ENCODE data around the gene DLGAP1.

DLGAP1 gene

DNA sequence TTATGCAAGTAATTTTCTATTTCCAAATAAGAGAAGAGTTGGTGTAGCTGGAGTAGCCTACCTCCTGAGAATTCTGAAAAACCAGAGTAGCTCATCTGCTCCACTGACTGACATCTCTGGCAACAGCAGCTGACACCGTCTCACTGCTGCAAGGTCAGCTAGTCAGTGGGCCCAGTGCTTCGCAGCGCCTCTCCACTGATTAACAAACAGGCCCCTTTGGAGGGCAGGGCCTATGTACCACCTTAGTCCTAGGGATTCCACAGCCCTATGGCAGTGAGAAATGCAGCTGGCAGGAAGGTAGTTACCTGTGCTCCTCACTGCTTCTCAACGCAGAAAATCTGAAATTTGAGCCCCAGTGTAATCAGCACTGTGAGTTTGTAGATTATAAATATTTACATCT lies 97.5 kb downstream of the DLGAP1 start:
- TF ChIP-seq MAX (IDR thresholded peaks at IDR 0.05; ENCODE audit: low read depth, low read length): no peak
- TF ChIP-seq MYC (IDR thresholded peaks at IDR 0.05; ENCODE audit: low read depth, low read length): no peak
- no peak for TF ChIP-seq POLR2A (IDR thresholded peaks at IDR 0.05; ENCODE audit: extremely low read depth, insufficient read length)
- TF ChIP-seq, protein P1, sequence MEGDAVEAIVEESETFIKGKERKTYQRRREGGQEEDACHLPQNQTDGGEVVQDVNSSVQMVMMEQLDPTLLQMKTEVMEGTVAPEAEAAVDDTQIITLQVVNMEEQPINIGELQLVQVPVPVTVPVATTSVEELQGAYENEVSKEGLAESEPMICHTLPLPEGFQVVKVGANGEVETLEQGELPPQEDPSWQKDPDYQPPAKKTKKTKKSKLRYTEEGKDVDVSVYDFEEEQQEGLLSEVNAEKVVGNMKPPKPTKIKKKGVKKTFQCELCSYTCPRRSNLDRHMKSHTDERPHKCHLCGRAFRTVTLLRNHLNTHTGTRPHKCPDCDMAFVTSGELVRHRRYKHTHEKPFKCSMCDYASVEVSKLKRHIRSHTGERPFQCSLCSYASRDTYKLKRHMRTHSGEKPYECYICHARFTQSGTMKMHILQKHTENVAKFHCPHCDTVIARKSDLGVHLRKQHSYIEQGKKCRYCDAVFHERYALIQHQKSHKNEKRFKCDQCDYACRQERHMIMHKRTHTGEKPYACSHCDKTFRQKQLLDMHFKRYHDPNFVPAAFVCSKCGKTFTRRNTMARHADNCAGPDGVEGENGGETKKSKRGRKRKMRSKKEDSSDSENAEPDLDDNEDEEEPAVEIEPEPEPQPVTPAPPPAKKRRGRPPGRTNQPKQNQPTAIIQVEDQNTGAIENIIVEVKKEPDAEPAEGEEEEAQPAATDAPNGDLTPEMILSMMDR (IDR thresholded peaks at IDR 0.05; ENCODE audit: low read depth, low read length): no peak
- no peak overlapping the region for H3K4me3 ChIP-seq (ENCODE audit: low read depth, low read length)
- no peak for DNase-seq (ENCODE audit: low read depth)

GRCh38 chr18:4356929-4357328 lies 98.2 kb downstream of the DLGAP1 start:
- no peak for DNase-seq (ENCODE audit: low read depth)
- no peak overlapping the region for H3K4me3 ChIP-seq (ENCODE audit: low read depth, low read length)
- TF ChIP-seq MYC (IDR thresholded peaks at IDR 0.05; ENCODE audit: low read depth, low read length) (no peak), POLR2A (IDR thresholded peaks at IDR 0.05; ENCODE audit: extremely low read depth, insufficient read length) (no peak), MAX (IDR thresholded peaks at IDR 0.05; ENCODE audit: low read depth, low read length) (no peak)
- TF ChIP-seq, protein P1 (IDR thresholded peaks at IDR 0.05; ENCODE audit: low read depth, low read length): no peak

- no peak overlapping the region for H3K4me3 ChIP-seq (ENCODE audit: low read depth, low read length)
- no peak for TF ChIP-seq POLR2A (IDR thresholded peaks at IDR 0.05; ENCODE audit: extremely low read depth, insufficient read length)
- TF ChIP-seq, protein P1 (IDR thresholded peaks at IDR 0.05; ENCODE audit: low read depth, low read length): no peak
- no peak for TF ChIP-seq MAX (IDR thresholded peaks at IDR 0.05; ENCODE audit: low read depth, low read length)
- no peak for TF ChIP-seq MYC (IDR thresholded peaks at IDR 0.05; ENCODE audit: low read depth, low read length)
- DNase-seq (ENCODE audit: low read depth): no peak
These were observed 101.2 kb downstream of the DLGAP1 start for GRCh38 chr18:4353853-4354418.

- no peak overlapping the region for H3K4me3 ChIP-seq (ENCODE audit: low read depth, low read length)
- peak; percentile 0 for DNase-seq (ENCODE audit: low read depth)
- TF ChIP-seq, protein P1 (IDR thresholded peaks at IDR 0.05; ENCODE audit: low read depth, low read length): no peak
- no peak for TF ChIP-seq MAX (IDR thresholded peaks at IDR 0.05; ENCODE audit: low read depth, low read length)
- TF ChIP-seq MYC (IDR thresholded peaks at IDR 0.05; ENCODE audit: low read depth, low read length): no peak
- no peak for TF ChIP-seq POLR2A (IDR thresholded peaks at IDR 0.05; ENCODE audit: extremely low read depth, insufficient read length)
These were observed 102.2 kb downstream of the DLGAP1 start for GRCh38 chr18:4352746-4353551.

- no peak for TF ChIP-seq MYC (IDR thresholded peaks at IDR 0.05; ENCODE audit: low read depth, low read length)
- TF ChIP-seq, protein P1 (IDR thresholded peaks at IDR 0.05; ENCODE audit: low read depth, low read length): no peak
- no peak for TF ChIP-seq MAX (IDR thresholded peaks at IDR 0.05; ENCODE audit: low read depth, low read length)
- TF ChIP-seq POLR2A (IDR thresholded peaks at IDR 0.05; ENCODE audit: extremely low read depth, insufficient read length): no peak
- no peak for DNase-seq (ENCODE audit: low read depth)
These were observed 104.1 kb downstream of the DLGAP1 start for GRCh38 chr18:4351005-4351404.

More at GRCh38 chr18:4351005-4351404, 104.1 kb downstream of the DLGAP1 start:
- no peak overlapping the region for H3K4me3 ChIP-seq (ENCODE audit: low read depth, low read length)

All from NB4 (cell line).